Measurements from ENCODE around the gene TYK2.
"Not testable (repeated sequence)": the region's sequence is repeated elsewhere in the genome, so short reads cannot be mapped to it uniquely, and the experiment has no call there.

The TYK2 gene

GRCh38 chr19:10407096-10407495, 26.7 kb upstream of the TYK2 start:
- no peak for DNase-seq (ENCODE audit: low read depth)

- no peak for DNase-seq (ENCODE audit: low read depth)
Observed at GRCh38 chr19:10406191-10406590, 25.8 kb upstream of the TYK2 start.

- no peak for DNase-seq (ENCODE audit: low read depth)
Observed at GRCh38 chr19:10404888-10405820, 24.8 kb upstream of the TYK2 start.

GRCh38 chr19:10403137-10404021, 23.0 kb upstream of the TYK2 start, which contains the start of gene CDC37:
TSS of gene CDC37 (minus strand) at chr19:10403542. CDS start at chr19:10403479, 63 bp downstream.
- DNase-seq (ENCODE audit: low read depth): peak; percentile 85

- DNase-seq (ENCODE audit: low read depth): peak; percentile 30
Observed at GRCh38 chr19:10402441-10403038, 22.2 kb upstream of the TYK2 start.

- no peak for DNase-seq (ENCODE audit: low read depth)
Observed at GRCh38 chr19:10399878-10400277, 19.5 kb upstream of the TYK2 start.

GRCh38 chr19:10399340-10399739, 19.0 kb upstream of the TYK2 start:
- DNase-seq (ENCODE audit: low read depth): not testable (repeated sequence)

- DNase-seq (ENCODE audit: low read depth): no peak
Observed at GRCh38 chr19:10398819-10399218, 18.4 kb upstream of the TYK2 start.

- DNase-seq (ENCODE audit: low read depth): no peak
Observed at GRCh38 chr19:10395917-10396316, 15.5 kb upstream of the TYK2 start.

- no peak for DNase-seq (ENCODE audit: low read depth)
Observed at GRCh38 chr19:10395436-10395835, 15.1 kb upstream of the TYK2 start.

GRCh38 chr19:10395003-10395402, 14.6 kb upstream of the TYK2 start:
- DNase-seq (ENCODE audit: low read depth): no peak

- DNase-seq (ENCODE audit: low read depth): no peak
Observed at GRCh38 chr19:10393137-10393536, 12.8 kb upstream of the TYK2 start.

GRCh38 chr19:10392120-10392519, 11.7 kb upstream of the TYK2 start:
- DNase-seq (ENCODE audit: low read depth): no peak

GRCh38 chr19:10390652-10391286, 10.4 kb upstream of the TYK2 start:
- no peak for DNase-seq (ENCODE audit: low read depth)

- no peak for DNase-seq (ENCODE audit: low read depth)
Observed at GRCh38 chr19:10389863-10390262, 9.5 kb upstream of the TYK2 start.

GRCh38 chr19:10388957-10389356, 8.6 kb upstream of the TYK2 start:
- DNase-seq (ENCODE audit: low read depth): peak; percentile 60

GRCh38 chr19:10384580-10384979, 4.2 kb upstream of the TYK2 start:
- DNase-seq (ENCODE audit: low read depth): no peak

- DNase-seq (ENCODE audit: low read depth): not testable (repeated sequence)
Observed at GRCh38 chr19:10383223-10383499, 2.8 kb upstream of the TYK2 start.

GRCh38 chr19:10379880-10380312, 476 bp downstream of the TYK2 start:
- DNase-seq (ENCODE audit: low read depth): no peak

- DNase-seq (ENCODE audit: low read depth): no peak
Observed at GRCh38 chr19:10378124-10378523, 2.2 kb downstream of the TYK2 start.

GRCh38 chr19:10377140-10377640, 3.2 kb downstream of the TYK2 start:
- not testable (repeated sequence) for DNase-seq (ENCODE audit: low read depth)

GRCh38 chr19:10374931-10375330, 5.4 kb downstream of the TYK2 start:
- DNase-seq (ENCODE audit: low read depth): no peak

Data from HS-27A (cell line).